DND-41 (cell line): ENCODE measurements around the gene RNF41.
"Not testable (repeated sequence)": the region's sequence is repeated elsewhere in the genome, so short reads cannot be mapped to it uniquely, and the experiment has no call there.

Experiments
- ATAC-seq: fragments of 200-7000 bp; cut with Tn5 transposase; 3 replicates; pipeline ENCODE4 v1.9.1; 2021; ENCODE audit warnings: low read depth; ENCODE audit not compliant: insufficient read depth
- DNase-seq: peaks from one replicate; pipeline ENCODE4 v3.0.0-alpha.2; 2020
- H2AFZ ChIP-seq: 2 replicates; pipeline ENCODE4 v1.6.0; 2012; ENCODE audit warnings: low read depth, low read length
- H3K27ac ChIP-seq: 2 replicates; pipeline ENCODE4 v1.5.1; 2012; ENCODE audit warnings: low read length, inconsistent platforms
- H3K27me3 ChIP-seq: fragments of 200-600 bp; sonication (generic); 2 replicates; pipeline ENCODE4 v1.6.0; 2012; ENCODE audit warnings: low read length, mild to moderate bottlenecking, inconsistent platforms; ENCODE audit not compliant: insufficient read depth, poor library complexity
- H3K36me3 ChIP-seq: 2 replicates; pipeline ENCODE4 v1.5.1; 2012; ENCODE audit warnings: low read length, inconsistent platforms; ENCODE audit not compliant: insufficient read depth
- H3K4me1 ChIP-seq: 2 replicates; pipeline ENCODE4 v1.5.1; 2012; ENCODE audit warnings: mild to moderate bottlenecking, low read length; ENCODE audit not compliant: insufficient read depth
- H3K4me2 ChIP-seq: 2 replicates; pipeline ENCODE4 v1.6.0; 2012; ENCODE audit warnings: mild to moderate bottlenecking, moderate library complexity, low read length, inconsistent platforms; ENCODE audit not compliant: insufficient read depth
- H3K4me3 ChIP-seq, 2 experiments: fragments of 200-600 bp in 1 of 2; shearing (Covaris generic) in 1 of 2; 2 replicates each; pipeline ENCODE4 v1.5.1; 2012 to 2016; ENCODE audit warnings: inconsistent platforms in 2 of 2, low read length in 2 of 2, mild to moderate bottlenecking in 2 of 2, low read depth in 1 of 2, moderate library complexity in 1 of 2
- H3K79me2 ChIP-seq: 2 replicates; pipeline ENCODE4 v1.6.0; 2012; ENCODE audit warnings: low read length, inconsistent platforms; ENCODE audit not compliant: insufficient read depth
- H3K9ac ChIP-seq: 2 replicates; pipeline ENCODE4 v1.6.0; 2012; ENCODE audit warnings: low read depth, mild to moderate bottlenecking, inconsistent platforms, low read length, moderate library complexity
- H3K9me3 ChIP-seq: 2 replicates; pipeline ENCODE4 v1.5.1; 2012; ENCODE audit warnings: low read length, moderate library complexity, mild to moderate bottlenecking, inconsistent platforms; ENCODE audit not compliant: insufficient read depth, severe bottlenecking
- H4K20me1 ChIP-seq: 2 replicates; pipeline ENCODE4 v1.6.0; 2012; ENCODE audit warnings: low read length; ENCODE audit not compliant: insufficient read depth
- EZH2 ChIP-seq: IDR thresholded peaks from 3 replicates; pipeline ENCODE4 v1.6.1; 2012; ENCODE audit warnings: borderline replicate concordance, low read depth, mild to moderate bottlenecking, moderate library complexity, low read length, inconsistent platforms; ENCODE audit not compliant: severe bottlenecking
- TF ChIP-seq, protein P1 (sequence below): IDR thresholded peaks from 2 replicates; pipeline ENCODE4 v1.5.1; 2012; ENCODE audit warnings: borderline replicate concordance, low read length, moderate library complexity, mild to moderate bottlenecking; ENCODE audit not compliant: poor library complexity, severe bottlenecking; ENCODE audit errors: extremely low read depth

RNF41 gene

DNA sequence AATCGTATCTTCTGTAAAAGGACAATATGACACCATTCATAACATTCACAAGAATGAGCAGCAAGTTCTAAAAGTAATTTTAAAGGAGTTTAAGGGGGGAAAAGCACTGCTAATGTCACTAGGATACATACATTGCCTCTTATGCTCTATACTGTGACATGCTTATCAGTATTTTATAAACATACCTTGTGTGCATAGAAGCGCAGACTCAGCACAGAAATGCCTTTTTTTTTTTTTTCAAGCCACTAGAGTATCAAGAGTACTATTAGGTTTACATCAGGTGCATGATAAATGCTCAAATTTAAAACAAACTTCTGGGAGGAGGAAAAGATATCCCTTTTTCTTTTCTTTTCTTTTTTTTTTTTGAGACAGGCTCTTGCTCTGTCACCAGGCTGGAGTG lies 18.9 kb downstream of the RNF41 start:
- Histone ChIP-seq H2AFZ (no peak overlapping the region), H3K4me1 (no peaks in the 10 kb centered on the region), H3K9me3 (no peaks in the 10 kb centered on the region), H3K27me3 (no peaks in the 10 kb centered on the region), H3K36me3 (peaks cover 24% of the 10 kb centered on the region), H4K20me1 (no peaks in the 10 kb centered on the region), H3K4me2 (no peak overlapping the region), H3K4me3 (no peak overlapping the region), H3K79me2 (no peaks in the 10 kb centered on the region), H3K9ac (no peak overlapping the region), H3K27ac (no peak overlapping the region)
- no peak for TF ChIP-seq EZH2
- TF ChIP-seq, protein P1, sequence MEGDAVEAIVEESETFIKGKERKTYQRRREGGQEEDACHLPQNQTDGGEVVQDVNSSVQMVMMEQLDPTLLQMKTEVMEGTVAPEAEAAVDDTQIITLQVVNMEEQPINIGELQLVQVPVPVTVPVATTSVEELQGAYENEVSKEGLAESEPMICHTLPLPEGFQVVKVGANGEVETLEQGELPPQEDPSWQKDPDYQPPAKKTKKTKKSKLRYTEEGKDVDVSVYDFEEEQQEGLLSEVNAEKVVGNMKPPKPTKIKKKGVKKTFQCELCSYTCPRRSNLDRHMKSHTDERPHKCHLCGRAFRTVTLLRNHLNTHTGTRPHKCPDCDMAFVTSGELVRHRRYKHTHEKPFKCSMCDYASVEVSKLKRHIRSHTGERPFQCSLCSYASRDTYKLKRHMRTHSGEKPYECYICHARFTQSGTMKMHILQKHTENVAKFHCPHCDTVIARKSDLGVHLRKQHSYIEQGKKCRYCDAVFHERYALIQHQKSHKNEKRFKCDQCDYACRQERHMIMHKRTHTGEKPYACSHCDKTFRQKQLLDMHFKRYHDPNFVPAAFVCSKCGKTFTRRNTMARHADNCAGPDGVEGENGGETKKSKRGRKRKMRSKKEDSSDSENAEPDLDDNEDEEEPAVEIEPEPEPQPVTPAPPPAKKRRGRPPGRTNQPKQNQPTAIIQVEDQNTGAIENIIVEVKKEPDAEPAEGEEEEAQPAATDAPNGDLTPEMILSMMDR, result no peak
- ATAC-seq (no peak), DNase-seq (no peak)

DNA sequence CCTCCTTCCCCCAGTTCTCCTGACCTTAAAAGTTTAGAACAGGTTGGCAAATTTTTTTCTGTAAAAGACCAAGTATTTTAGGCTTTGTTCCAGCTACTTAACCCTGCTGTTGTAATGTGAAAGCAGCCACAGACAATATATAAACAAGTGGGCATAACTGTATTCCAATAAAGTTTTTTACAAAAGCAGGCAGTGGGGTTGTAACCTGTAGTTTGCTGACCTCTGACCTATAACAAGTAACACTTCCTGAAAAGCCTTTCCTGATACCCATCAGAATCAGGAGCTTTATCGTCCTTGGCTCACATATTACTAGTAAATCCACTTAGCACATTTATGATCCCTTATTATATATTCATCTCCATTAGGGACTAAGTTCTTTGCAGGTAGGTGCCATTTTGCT lies 19.4 kb downstream of the RNF41 start:
- Histone ChIP-seq H3K27me3 (no peaks in the 10 kb centered on the region), H3K79me2 (no peaks in the 10 kb centered on the region), H3K27ac (no peak overlapping the region), H3K9ac (no peak overlapping the region), H3K4me1 (no peaks in the 10 kb centered on the region), H2AFZ (no peak overlapping the region), H3K36me3 (peaks cover 20% of the 10 kb centered on the region), H3K9me3 (no peaks in the 10 kb centered on the region), H4K20me1 (no peaks in the 10 kb centered on the region), H3K4me3 (no peak overlapping the region), H3K4me2 (no peak overlapping the region)
- no peak for DNase-seq
- TF ChIP-seq, protein P1, result no peak
- no peak for TF ChIP-seq EZH2
- no peak for ATAC-seq

DNA sequence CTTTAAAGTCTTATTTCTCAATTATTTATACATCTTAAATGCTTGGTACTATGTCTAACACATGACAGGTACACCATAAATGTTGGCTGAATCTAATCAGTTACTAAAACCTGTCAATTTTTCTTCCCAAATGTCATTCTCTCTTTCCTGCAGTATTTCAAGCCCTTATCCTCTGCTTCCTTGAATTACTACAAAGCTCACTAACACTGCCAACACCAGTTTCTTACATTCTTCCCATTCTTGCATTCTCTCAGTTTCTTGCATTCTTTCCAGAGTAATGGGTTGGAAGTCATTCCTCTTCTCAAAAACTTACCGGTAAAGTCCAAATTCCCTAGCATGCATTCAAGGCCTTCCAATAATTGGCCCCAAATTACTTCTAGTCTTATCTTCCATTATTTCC lies 22.9 kb downstream of the RNF41 start:
- no peaks in the 10 kb centered on the region for H4K20me1 ChIP-seq
- H2AFZ ChIP-seq, result no peak overlapping the region
- no peaks in the 10 kb centered on the region for H3K27me3 ChIP-seq
- H3K79me2 ChIP-seq, result no peaks in the 10 kb centered on the region
- H3K4me3 ChIP-seq, result no peak overlapping the region
- no peaks in the 10 kb centered on the region for H3K4me1 ChIP-seq
- no peak for DNase-seq
- TF ChIP-seq EZH2, result no peak
- TF ChIP-seq, protein P1, result no peak
- no peaks in the 10 kb centered on the region for H3K9me3 ChIP-seq
- H3K4me2 ChIP-seq, result no peak overlapping the region
- no peak overlapping the region for H3K27ac ChIP-seq
- no peak for ATAC-seq
- H3K36me3 ChIP-seq, result no peaks in the 10 kb centered on the region
- no peak overlapping the region for H3K9ac ChIP-seq

DNA sequence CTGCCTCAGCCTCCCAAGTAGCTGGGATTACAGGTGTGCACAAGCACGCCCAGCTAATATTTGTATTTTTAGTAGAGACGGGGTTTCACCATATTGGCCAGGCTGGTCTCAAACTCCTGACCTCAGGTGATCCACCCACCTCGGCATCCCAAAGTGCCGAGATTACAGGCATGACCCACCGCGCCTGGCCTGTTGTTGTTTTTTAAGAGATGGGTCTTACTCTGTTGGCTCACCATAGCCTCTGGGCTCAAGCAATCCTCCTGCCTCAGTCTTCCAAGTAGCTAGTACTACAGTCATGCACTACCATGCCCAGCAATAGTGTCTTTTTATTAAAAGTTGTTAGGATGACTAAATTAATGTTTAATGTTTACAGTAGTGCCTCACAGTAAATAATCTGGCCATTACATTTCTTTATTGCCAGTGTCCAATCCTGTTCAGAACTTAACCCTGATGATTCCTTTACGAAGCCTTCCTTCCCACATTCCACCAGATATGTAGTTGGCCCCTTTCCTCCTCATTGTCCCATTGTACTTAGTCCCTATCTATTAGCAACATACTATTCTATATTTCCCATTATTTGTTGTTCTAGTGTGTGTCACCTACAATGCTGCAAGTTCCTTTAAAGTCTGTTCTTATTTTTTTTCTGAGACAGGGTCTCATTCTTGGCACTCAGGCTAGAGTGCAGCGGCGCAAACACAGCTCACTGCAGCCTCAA lies 23.6 kb downstream of the RNF41 start:
- H3K27ac ChIP-seq, result no peak overlapping the region
- TF ChIP-seq EZH2, result no peak
- TF ChIP-seq, protein P1, result no peak
- no peaks in the 10 kb centered on the region for H4K20me1 ChIP-seq
- no peaks in the 10 kb centered on the region for H3K9me3 ChIP-seq
- no peak for DNase-seq
- no peak overlapping the region for H3K4me2 ChIP-seq
- H3K4me3 ChIP-seq, result no peak overlapping the region
- H3K4me1 ChIP-seq, result peaks cover 5% of the 10 kb centered on the region
- H3K9ac ChIP-seq, result no peak overlapping the region
- no peaks in the 10 kb centered on the region for H3K27me3 ChIP-seq
- H3K36me3 ChIP-seq, result no peaks in the 10 kb centered on the region
- no peak overlapping the region for H2AFZ ChIP-seq
- no peaks in the 10 kb centered on the region for H3K79me2 ChIP-seq
- ATAC-seq, result no peak

DNA sequence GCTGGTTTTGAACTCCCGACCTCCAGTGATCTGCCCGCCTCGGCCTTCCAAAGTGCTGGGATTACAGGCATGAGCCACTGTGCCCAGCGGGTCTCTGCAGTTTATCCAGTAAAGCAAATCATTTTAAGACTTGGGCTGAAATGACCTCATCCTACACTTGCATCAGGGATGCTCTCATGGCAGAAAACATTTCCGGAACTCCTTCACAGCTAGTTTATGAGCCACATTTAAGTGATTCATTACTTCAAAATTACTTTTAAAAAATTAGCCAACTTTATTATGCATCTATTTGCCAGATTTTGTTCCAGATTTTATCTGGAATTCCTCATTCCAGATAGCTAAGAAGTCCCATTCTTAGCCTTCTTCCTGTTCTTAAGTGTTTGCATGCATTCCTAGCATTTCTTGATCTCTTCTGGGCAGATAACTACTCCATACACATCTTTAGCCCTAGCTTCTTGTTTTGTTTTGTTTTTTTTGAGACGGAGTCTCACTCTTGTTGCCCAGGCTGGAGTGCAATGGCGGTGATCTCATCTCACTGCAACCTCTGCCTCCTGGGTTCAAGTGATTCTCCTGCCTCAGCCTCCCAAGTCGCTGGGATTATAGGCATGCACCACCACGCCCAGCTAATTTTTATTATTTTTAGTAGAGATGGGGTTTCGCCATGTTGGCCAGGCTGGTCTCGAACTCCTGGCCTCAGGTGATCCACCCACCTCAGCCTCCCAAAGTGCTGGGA lies 24.7 kb downstream of the RNF41 start:
- H3K4me3 ChIP-seq, H3K4me2 ChIP-seq, H2AFZ ChIP-seq, H3K36me3 ChIP-seq, H3K27me3 ChIP-seq, DNase-seq, ATAC-seq, H3K9me3 ChIP-seq, H3K79me2 ChIP-seq, H4K20me1 ChIP-seq, H3K4me1 ChIP-seq, H3K9ac ChIP-seq, H3K27ac ChIP-seq: not testable (repeated sequence)
